DMS153 treated with DMSO at 0.1 percent for 48 hours (cell line): ENCODE results near the gene CNTNAP2.
A peak's percentile ranks its signal among the peaks of the same experiment; 100 is the strongest.

Experiments used
- DNase-seq: peaks from one replicate; lab custom pipeline; 2025; ENCODE audit not compliant: unreplicated experiment; lab: John Stamatoyannopoulos, UW

Gene CNTNAP2

DNA sequence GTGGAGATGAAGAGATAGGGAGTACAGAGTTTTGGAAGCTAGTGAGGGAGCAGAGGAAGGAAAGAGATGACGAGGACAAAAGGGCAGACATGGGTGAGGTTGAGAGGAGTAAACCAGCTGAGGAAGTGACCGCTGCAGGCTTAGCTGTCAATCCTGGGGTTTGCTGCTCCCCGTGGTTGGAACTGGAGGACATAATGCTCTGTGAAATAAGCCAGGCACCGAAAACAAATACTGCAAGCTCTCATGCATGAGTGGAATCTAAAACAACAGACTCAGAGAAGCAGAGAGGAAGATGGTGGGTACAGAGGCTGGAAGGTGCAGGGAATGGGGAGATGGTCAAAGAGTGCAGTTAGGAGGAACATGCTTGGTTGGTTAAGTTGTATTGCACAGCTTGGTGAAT lies 1991.8 kb downstream of the CNTNAP2 start:
- no peak for DNase-seq

DNA sequence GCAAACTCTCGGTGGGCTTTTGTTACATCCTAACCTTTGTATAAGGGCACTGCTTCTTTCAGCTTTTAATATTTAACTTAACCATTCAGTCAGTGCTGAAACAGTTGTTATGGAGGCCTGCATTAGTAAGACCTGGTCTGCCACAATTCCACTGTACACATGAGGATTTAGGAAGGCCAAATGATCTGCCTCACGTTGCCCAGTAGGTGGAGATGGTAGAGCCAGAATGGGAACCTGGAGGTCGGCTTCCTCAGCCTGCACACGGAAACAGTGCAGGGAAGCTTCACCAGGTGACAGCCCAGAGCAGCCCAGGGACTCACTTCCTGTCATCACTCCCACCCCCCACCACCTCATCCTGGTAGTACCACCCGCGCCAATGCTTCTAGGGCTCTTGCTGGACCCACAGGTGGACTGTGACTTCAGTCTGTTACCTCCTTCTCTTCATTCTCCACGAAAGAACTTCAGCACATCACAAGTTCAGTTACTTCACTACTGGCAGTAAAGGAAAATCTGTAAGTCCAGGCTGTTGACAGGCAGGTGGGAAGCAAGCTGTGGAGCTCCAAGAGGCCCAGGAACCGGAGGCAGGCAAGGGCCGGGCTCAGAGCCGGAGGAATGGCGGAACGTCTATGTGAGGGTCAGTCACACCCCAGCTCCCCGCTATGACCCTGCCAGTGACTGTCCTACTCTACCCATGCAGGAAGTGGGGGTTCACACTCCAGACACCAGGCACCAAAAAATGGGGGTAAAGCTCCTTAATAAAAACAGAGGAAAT lies 1993.7 kb downstream of the CNTNAP2 start:
- DNase-seq: no peak

- no peak for DNase-seq
These were observed 1998.2 kb downstream of the CNTNAP2 start for GRCh38 chr7:148114804-148115203.

GRCh38 chr7:148115308-148115707 lies 1998.7 kb downstream of the CNTNAP2 start:
- no peak for DNase-seq

DNA sequence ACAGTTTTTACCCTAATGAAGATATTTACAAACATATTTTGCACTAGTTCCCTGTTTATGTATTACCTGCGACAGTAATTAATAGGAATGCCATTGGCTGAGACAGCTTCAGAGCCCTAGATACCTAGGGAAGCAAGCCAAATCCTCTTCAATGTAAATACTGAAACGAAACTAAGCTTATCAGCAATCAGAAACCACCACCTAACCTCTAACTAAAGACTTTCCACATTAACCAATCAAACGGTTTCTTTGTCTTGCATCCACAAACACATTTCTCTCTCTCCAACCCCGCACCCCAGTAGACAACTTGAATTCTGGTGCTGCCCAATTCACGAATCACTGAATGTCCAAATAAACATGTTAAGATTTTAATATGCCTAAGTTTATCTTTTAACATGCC lies 1999.6 kb downstream of the CNTNAP2 start:
- no peak for DNase-seq

DNA sequence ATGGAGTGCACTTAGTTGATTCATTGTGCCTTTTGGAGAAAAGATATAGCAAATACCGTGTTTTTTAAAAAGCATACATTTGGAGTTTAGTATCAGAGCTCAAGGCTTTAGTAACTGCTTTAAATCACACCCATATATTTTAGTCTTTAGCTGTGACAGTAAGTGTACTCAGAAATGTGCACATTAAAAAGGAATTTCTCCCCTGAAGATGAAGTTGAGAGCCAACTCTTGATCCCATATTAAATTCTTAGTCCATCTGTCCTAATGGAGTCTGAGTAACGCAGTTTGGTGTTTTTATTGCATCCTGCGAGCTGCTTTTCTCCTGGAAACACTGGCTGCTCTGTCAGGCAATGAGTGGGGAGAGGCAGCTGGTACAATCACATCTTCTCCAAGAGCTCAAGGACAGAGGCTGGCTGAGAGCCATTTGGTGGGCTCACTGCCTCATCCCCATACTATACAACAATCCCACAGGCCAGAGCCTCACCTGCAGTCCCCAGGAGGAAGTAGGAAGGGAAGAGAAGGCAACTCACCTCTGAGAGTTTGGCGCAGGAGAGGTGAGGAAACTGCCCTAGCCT lies 2000.3 kb downstream of the CNTNAP2 start:
- DNase-seq: no peak

DNA sequence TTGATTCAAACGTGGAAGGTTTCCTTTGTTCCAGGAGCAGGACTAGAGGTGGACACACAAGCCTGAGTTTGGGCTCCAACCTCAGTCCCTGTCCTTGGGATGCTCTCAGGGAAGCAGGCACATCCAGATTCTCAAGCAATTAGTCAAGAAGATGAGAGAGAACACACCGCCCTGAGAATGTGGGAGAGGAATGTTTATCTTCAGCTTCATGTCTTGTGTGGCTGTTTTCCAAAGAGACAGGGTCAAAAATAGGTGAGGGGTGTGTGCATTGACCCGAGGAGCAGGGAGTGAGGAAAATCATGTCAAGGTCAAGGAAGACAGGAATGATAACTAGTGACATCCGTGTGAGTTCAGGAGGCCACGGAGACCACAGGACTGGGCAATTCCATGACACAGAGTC lies 2001.8 kb downstream of the CNTNAP2 start:
- no peak for DNase-seq

GRCh38 chr7:148121401-148121800 lies 2004.8 kb downstream of the CNTNAP2 start:
- no peak for DNase-seq

DNA sequence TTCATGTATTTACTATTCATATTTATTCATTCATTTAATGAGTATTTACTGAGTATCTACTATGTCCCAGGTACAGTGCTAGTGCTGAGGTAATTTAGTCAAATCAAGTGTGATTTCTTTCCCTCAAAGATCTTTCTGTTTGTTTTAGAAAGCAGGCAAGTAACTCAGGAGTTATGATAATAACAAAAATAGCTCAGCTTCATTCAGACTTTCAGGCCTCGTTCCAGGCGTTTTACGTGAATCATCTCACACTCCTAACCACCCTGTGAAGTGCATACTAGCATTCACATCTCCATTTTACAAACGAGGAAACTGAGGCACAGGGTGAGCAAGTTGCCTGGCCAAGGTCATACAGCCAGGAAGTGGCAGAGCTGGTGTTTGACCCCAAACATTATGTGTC lies 2005.2 kb downstream of the CNTNAP2 start:
- no peak for DNase-seq

- DNase-seq: no peak
These were observed 2007.9 kb downstream of the CNTNAP2 start for GRCh38 chr7:148124477-148124876.

DNA sequence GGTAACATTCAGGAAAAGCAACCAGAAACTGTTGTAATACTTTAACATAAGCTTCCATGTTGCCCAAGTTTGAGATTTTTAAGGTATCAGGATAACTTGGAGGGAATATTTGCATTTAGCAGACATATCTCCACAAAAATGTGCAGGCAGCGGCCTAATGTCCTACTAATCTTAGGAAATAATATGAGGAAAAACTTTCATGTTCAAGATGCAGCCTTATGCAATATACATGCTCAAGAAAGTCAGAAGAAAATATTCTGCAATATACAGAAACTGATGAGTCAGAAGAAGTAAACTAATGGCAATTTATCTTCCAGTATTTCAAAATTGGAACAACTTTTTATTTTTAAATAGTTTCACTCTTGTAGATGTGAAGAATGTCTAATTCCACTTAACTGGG lies 2010.8 kb downstream of the CNTNAP2 start:
- no peak for DNase-seq

GRCh38 chr7:148129023-148129422 lies 2012.4 kb downstream of the CNTNAP2 start:
- DNase-seq: no peak

DNA sequence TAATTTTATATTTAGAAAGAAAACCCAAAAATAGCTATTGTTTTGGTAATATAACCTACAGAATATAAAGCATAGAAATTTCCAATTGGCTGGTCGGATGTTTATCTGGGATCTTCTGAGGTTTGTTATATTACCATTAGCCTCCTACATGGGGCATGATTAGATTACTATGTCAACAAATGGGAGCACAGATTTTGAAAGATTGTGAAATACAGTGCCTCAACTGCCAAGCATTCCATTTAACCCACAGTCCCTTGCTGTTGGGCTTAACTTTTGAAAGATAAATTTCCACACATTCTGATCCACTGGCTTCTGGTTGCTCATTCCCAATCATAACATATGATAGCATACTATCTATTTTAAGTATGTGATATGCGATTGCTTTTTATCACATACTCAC lies 2018.5 kb downstream of the CNTNAP2 start:
- no peak for DNase-seq

- no peak for DNase-seq
These were observed 2019.4 kb downstream of the CNTNAP2 start for GRCh38 chr7:148135997-148136396.

DNA sequence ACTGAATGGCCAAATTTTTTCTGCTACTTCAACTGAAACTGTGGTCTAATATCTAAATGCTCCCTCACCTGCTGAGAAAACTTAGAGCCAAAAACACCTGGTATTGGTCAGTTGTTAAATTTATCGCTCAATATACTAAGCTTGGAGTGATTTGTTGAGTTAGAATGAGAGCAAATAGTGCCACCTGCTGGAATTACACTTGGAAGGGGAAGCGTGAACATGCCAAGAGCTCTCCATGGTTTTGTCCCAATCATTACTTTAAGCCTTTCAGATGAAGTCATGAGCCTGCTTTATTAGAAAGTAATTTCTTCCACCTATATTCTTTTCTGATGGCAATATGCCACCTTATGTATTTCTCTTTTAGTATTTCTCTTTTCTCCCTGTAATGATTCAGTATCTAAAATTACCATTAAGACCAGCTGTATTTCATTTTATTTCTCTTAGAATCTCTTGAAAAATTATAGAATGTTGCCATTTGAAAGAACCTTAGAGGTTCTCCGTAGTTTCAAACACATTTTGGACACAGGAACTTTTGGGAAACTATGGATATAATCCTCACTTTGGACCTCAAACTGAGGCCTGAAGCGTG lies 2026.2 kb downstream of the CNTNAP2 start:
- DNase-seq: peak; percentile 17

DNA sequence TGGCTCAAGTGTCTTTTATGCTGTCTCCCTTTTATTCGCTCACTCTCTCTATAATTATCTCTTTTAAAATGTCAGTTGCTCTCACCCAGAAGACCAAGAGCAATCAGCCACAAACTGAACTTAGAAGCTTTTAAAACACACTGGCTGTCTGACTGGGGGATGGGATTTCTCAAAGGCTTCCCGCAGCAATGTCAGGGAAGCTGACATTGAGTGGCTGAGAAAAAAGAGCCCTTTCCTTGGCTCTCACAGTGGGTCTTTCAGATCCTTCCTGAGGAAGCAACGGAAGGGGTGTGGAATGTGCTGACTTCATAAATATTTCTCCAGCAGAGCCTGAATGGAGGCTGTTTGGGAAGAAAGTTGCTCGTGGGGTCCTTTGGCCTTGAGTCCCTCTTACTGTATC lies 2028.2 kb downstream of the CNTNAP2 start:
- no peak for DNase-seq

- no peak for DNase-seq
These were observed 2029.7 kb downstream of the CNTNAP2 start for GRCh38 chr7:148146346-148146745.

DNA sequence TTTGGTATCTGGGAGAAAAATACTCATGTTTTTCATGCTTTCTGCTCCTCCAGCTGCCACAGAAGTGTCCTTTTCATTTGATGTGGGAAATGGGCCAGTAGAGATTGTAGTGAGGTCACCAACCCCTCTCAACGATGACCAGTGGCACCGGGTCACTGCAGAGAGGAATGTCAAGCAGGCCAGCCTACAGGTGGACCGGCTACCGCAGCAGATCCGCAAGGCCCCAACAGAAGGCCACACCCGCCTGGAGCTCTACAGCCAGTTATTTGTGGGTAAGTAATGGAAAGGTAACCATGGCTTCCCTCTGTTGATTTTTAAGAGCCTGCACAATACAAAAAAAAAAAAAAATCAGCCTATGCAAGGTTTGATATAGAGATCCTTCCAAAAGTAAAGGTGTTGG lies 2030.8 kb downstream of the CNTNAP2 start:
- no peak for DNase-seq

GRCh38 chr7:148148456-148148855 lies 2031.9 kb downstream of the CNTNAP2 start:
- DNase-seq: no peak

DNA sequence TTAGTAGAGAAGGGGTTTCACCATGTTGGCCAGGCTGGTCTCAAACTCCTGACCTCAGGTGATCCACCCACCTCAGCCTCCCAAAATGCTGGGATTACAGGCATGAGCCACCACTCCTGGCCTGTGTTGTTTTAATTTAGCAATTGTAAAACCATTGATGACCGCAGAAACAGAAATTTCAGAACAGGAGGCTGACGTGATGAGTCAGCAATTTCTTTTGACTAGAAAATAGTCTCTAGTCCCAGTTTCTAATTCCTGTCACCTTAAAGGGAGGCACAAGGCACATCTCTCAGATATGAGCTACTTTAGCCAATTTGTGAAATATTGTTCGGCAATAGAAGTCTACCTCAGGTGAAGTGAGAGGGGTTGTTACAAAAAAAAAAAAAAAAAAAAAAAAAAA lies 2033.1 kb downstream of the CNTNAP2 start:
- DNase-seq: no peak

DNA sequence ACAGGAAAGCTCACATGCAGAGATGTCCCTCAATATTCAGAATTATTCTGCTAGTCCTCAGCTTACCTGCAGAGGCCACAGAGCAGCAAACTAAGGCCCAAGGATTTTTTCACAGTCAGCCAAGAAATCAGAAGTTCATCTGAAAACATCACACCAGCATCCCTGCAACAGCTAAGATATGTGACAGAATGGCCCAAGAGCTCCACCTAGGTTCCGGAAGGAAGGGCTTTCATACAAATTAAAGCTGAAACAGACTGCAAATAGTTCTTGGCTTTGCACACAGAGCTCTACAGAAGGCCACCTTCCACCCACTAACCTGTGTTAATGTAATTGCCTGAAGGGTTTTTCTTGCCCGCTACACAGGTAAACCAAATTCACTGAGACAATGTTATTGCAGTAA lies 2035.2 kb downstream of the CNTNAP2 start:
- DNase-seq: no peak

- peak; percentile 75 for DNase-seq
These were observed 2037.1 kb downstream of the CNTNAP2 start for GRCh38 chr7:148153616-148154284.
